ENCODE data around the gene CRACR2B.

Gene CRACR2B

DNA sequence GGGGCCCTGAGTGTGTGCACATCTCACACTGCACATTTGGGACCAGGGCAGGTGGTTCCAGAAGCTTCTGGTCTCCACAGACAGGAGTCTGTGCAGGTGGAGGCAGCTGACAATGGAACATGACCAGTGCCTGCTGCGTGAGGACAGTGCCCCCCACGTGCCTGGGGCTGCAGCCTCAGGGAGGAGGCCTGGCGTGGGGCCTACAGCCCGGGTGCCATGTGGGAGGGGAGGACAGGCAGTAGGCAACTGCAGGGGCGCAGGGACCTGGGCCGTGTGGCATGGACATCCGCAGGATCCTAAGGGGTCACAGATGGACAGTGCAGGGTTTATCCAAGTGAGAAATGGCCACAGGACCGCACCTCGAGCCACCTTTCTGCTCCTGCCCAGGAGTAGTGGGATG lies 43.8 kb downstream of the CRACR2B start:
- Mint-ChIP-seq H3K4me3 (no peak overlapping the region), H3K9me3 (no peaks in the 10 kb centered on the region), H3K36me3 (ENCODE audit: insufficient read depth) (peaks cover 2% of the 10 kb centered on the region), H3K27me3 (no peaks in the 10 kb centered on the region), H3K27ac (ENCODE audit: low read depth) (no peak overlapping the region), H3K4me1 (no peaks in the 10 kb centered on the region)
- ATAC-seq (replicated peaks; ENCODE audit: extremely low read depth, poor library complexity, severe bottlenecking) (no peak), DNase-seq (ENCODE audit: low spot score in 2 of 2) (no peak)

DNA sequence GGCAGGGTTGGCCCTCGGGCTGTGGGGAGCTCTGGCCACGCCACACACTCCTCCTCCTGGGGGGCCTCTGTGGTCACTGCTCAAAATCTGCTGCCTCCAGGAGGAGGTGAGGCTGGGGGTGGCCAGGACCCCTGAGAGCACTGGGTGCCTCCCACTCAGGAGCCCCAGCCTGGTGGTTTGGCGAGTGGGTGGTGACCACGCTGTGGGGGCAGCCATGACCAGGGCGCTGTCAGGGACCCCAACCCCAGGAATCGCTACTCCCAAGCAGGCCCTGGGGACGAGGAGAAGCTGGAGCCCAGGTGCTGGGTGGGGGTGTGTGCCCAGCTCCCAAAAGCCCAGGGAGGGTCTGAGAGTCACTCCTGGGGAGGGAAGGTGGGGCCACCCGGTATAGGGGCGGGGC lies 45.1 kb downstream of the CRACR2B start:
- no peaks in the 10 kb centered on the region for H3K9me3 Mint-ChIP-seq
- no peak overlapping the region for H3K27ac Mint-ChIP-seq (ENCODE audit: low read depth)
- H3K27me3 Mint-ChIP-seq: no peaks in the 10 kb centered on the region

GRCh38 chr11:873706-874105 lies 46.0 kb downstream of the CRACR2B start:
- DNase-seq (ENCODE audit: low spot score in 2 of 2): no peak
- no peak overlapping the region for H3K27ac Mint-ChIP-seq (ENCODE audit: low read depth)
- H3K27me3 Mint-ChIP-seq: no peaks in the 10 kb centered on the region
- H3K36me3 Mint-ChIP-seq (ENCODE audit: insufficient read depth): peaks cover 2% of the 10 kb centered on the region
- no peaks in the 10 kb centered on the region for H3K4me1 Mint-ChIP-seq
- no peak overlapping the region for H3K4me3 Mint-ChIP-seq
- H3K9me3 Mint-ChIP-seq: no peaks in the 10 kb centered on the region
- no peak for ATAC-seq (replicated peaks; ENCODE audit: extremely low read depth, poor library complexity, severe bottlenecking)

More for the DNA sequence above, 45.1 kb downstream of the CRACR2B start:
- H3K4me3 Mint-ChIP-seq: no peak overlapping the region
- H3K36me3 Mint-ChIP-seq (ENCODE audit: insufficient read depth): no peaks in the 10 kb centered on the region
- no peak for DNase-seq (ENCODE audit: low spot score in 2 of 2)
- no peaks in the 10 kb centered on the region for H3K4me1 Mint-ChIP-seq
- ATAC-seq (replicated peaks; ENCODE audit: extremely low read depth, poor library complexity, severe bottlenecking): no peak

DNA sequence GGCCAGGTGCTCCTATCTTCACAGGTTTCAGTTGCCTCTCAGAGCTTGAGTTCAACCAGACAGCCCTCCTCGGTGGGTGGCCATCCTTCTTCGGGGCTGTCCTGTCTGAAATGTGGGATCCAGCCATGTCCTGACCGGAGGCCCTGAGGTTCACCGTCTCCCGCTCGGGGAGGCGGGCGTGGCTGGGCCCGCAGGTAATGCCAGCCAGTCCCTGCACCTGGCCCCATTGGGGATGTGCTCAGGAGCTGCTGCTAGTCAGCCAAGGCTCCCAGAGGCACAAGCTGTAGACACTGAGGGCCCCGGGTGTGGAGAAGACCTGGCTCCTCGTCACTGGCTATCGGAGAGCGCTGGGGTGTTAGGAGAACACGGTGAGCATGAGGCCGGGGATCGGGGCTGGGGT lies 47.5 kb downstream of the CRACR2B start:
- Mint-ChIP-seq H3K27me3 (no peaks in the 10 kb centered on the region), H3K9me3 (no peaks in the 10 kb centered on the region), H3K27ac (ENCODE audit: low read depth) (peak overlapping the region; percentile 60), H3K4me1 (no peaks in the 10 kb centered on the region), H3K4me3 (no peak overlapping the region), H3K36me3 (ENCODE audit: insufficient read depth) (peaks cover 2% of the 10 kb centered on the region)
- DNase-seq (ENCODE audit: low spot score in 2 of 2) (no peak), ATAC-seq (replicated peaks; ENCODE audit: extremely low read depth, poor library complexity, severe bottlenecking) (no peak)

DNA sequence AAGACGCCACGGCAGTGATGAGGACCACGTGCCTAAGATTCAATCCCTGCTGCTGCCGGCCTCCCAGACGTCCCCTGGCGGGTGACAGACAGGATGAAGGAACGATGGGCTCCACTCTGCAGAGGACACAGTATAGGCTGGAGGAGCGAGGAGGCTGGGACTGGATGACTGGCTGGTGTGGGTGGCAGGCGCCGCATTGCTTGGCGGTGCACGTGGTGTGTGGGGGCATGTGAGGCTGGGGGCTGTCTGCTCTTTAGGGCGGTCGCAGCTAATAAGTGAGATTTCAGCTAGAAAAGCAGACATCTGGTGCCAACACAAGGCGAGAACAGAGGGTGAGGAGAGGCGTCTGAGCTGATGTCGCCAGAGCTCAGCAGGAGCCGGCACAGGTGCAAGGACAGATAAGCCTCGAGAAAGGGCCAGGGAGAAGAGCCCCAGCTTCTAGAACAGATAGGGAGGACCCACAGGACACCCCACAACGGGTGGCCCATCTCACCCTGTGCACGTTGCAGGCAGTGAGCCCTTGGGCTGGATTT lies 48.1 kb downstream of the CRACR2B start:
- H3K4me3 Mint-ChIP-seq: no peak overlapping the region
- H3K27ac Mint-ChIP-seq (ENCODE audit: low read depth): peak overlapping the region; percentile 60
- H3K27me3 Mint-ChIP-seq: no peaks in the 10 kb centered on the region
- no peaks in the 10 kb centered on the region for H3K4me1 Mint-ChIP-seq
- DNase-seq (ENCODE audit: low spot score in 2 of 2) (no peak), ATAC-seq (replicated peaks; ENCODE audit: extremely low read depth, poor library complexity, severe bottlenecking) (no peak)
- no peaks in the 10 kb centered on the region for H3K9me3 Mint-ChIP-seq
- H3K36me3 Mint-ChIP-seq (ENCODE audit: insufficient read depth): peaks cover 4% of the 10 kb centered on the region

DNA sequence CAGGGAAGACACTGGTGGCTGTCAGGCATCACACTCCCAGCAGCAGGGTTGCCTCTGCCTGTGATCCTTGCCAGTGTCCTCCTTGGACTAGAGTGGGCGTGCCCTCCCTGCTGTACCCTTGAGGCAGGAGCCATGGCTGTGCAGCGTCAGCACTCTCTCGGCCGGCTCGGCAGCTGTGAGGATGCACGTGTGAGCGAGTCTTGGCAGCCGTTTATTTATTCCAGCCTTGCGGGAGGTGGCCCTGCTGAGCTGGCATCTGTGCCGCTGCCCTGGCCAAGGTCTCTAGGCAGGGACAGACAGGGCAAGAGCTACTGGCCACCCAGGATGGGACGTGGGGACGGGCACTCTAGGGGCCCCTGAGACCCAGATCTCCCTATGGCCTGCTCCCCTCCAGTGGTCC lies 48.8 kb downstream of the CRACR2B start:
- no peaks in the 10 kb centered on the region for H3K27me3 Mint-ChIP-seq
- no peak overlapping the region for H3K27ac Mint-ChIP-seq (ENCODE audit: low read depth)
- no peaks in the 10 kb centered on the region for H3K9me3 Mint-ChIP-seq
- ATAC-seq (replicated peaks; ENCODE audit: extremely low read depth, poor library complexity, severe bottlenecking) (no peak), DNase-seq (ENCODE audit: low spot score in 2 of 2) (no peak)
- no peak overlapping the region for H3K4me3 Mint-ChIP-seq
- no peaks in the 10 kb centered on the region for H3K4me1 Mint-ChIP-seq
- H3K36me3 Mint-ChIP-seq (ENCODE audit: insufficient read depth): peaks cover 4% of the 10 kb centered on the region

GRCh38 chr11:877565-877964 lies 49.8 kb downstream of the CRACR2B start:
- DNase-seq (ENCODE audit: low spot score in 2 of 2) (no peak), ATAC-seq (replicated peaks; ENCODE audit: extremely low read depth, poor library complexity, severe bottlenecking) (no peak)
- Mint-ChIP-seq H3K4me1 (no peaks in the 10 kb centered on the region), H3K27ac (ENCODE audit: low read depth) (no peak overlapping the region), H3K36me3 (ENCODE audit: insufficient read depth) (peaks cover 4% of the 10 kb centered on the region), H3K27me3 (no peaks in the 10 kb centered on the region), H3K4me3 (no peak overlapping the region), H3K9me3 (no peaks in the 10 kb centered on the region)

DNA sequence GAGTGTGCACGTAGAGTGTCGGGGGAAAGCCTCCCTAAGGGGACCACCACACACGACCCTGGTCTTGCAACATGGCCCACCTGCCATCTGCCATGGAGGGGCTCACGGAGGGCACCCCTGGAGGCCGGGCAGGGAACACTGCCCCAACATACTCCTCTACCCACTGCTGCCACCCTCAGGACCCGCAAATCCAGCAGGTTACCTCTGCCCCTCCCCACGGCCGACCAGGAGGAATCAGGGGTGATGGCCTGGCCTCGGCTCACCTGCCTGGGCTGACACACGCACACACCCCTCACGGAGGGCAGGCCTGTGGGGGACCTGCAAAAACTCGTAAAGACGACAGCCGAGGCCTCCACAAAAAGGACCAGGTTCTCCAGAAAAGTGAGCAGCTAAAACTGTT lies 52.7 kb downstream of the CRACR2B start:
- no peaks in the 10 kb centered on the region for H3K27me3 Mint-ChIP-seq
- no peak overlapping the region for H3K27ac Mint-ChIP-seq (ENCODE audit: low read depth)
- no peak overlapping the region for H3K4me3 Mint-ChIP-seq
- DNase-seq (ENCODE audit: low spot score in 2 of 2) (no peak), ATAC-seq (replicated peaks; ENCODE audit: extremely low read depth, poor library complexity, severe bottlenecking) (no peak)
- H3K4me1 Mint-ChIP-seq: peaks cover 2% of the 10 kb centered on the region
- peaks cover 4% of the 10 kb centered on the region for H3K36me3 Mint-ChIP-seq (ENCODE audit: insufficient read depth)
- no peaks in the 10 kb centered on the region for H3K9me3 Mint-ChIP-seq

All from central memory CD8-positive, alpha-beta T cell (primary cell).